RWPE1 (cell line): ENCODE measurements around the gene SAMD11.
"Not testable (repeated sequence)": the region's sequence is repeated elsewhere in the genome, so short reads cannot be mapped to it uniquely, and the experiment has no call there.

Experiments used
- CTCF ChIA-PET: fragments of 350-600 bp; sonication (Branson Sonifier 250); formaldehyde crosslinking; extraction: SDS; loops from one replicate; lab custom pipeline; 2021; lab: Yijun Ruan, JAX
- POLR2A ChIA-PET: fragments of 400-600 bp; formaldehyde crosslinking; extraction: SDS; loops from one replicate; lab custom pipeline; 2020; ENCODE audit warnings: antibody characterized with exemption; ENCODE audit not compliant: low non-redundant PET; lab: Yijun Ruan, JAX
- DNase-seq: peaks from one replicate; pipeline ENCODE4 v3.0.0; 2012; ENCODE audit warnings: low spot score
- H3K27ac ChIP-seq: fragments of 450-650 bp; 2 replicates; pipeline ENCODE4 v1.5.1; 2017
- CTCF ChIP-seq: fragments of 450-650 bp; conservative IDR thresholded peaks from 2 replicates; pipeline ENCODE4 v1.5.1; 2017; ENCODE audit warnings: low read depth, mild to moderate bottlenecking

The SAMD11 gene

GRCh38 chr1:942411-942821 is 18.7 kb downstream of the SAMD11 start:
- ChIA-PET CTCF (interaction anchor here (5.4 kb wide), 1 partner anchor 37 kb away, joined by 27 read pairs; no protein-coding TSS in a partner anchor), POLR2A (interaction anchor here (0.6 kb wide), 1 partner anchor 1000 kb away, joined by 3 read pairs; no protein-coding TSS in a partner anchor)
- DNase-seq: no peak
- TF ChIP-seq CTCF: no peak
- no peak overlapping the region for H3K27ac ChIP-seq

- ChIA-PET CTCF (interaction anchor here (5.4 kb wide), 1 partner anchor 37 kb away, joined by 27 read pairs; no protein-coding TSS in a partner anchor), POLR2A (interaction anchor here (0.6 kb wide), 2 partner anchors 36 to 1000 kb away, joined by 3 read pairs; no protein-coding TSS in a partner anchor)
- no peak for TF ChIP-seq CTCF
- DNase-seq: no peak
- H3K27ac ChIP-seq: no peak overlapping the region
Observed at GRCh38 chr1:942864-943533, 19.3 kb downstream of the SAMD11 start.

- CTCF ChIA-PET: interaction anchor here (5.4 kb wide), 1 partner anchor 38 kb away, joined by 27 read pairs; no protein-coding TSS in a partner anchor
- no peak for TF ChIP-seq CTCF
- H3K27ac ChIP-seq: peak overlapping the region; percentile 25; the same call in 1 of the 2 replicates
- POLR2A ChIA-PET: interaction anchor here (0.6 kb wide), 1 partner anchor 36 kb away, joined by 3 read pairs; no protein-coding TSS in a partner anchor
- DNase-seq: no peak
Observed at GRCh38 chr1:943545-944340, 20.0 kb downstream of the SAMD11 start.

- no peak for TF ChIP-seq CTCF
- CTCF ChIA-PET: interaction anchor here (5.4 kb wide), 1 partner anchor 39 kb away, joined by 27 read pairs; no protein-coding TSS in a partner anchor
- no peak for DNase-seq
- peak overlapping the region; percentile 25 for H3K27ac ChIP-seq
- POLR2A ChIA-PET: no interaction called here
Observed at GRCh38 chr1:944341-945325, 20.9 kb downstream of the SAMD11 start.

- POLR2A ChIA-PET: no interaction called here
- H3K27ac ChIP-seq: peak overlapping the region; percentile 25
- DNase-seq: no peak
- CTCF ChIA-PET: no interaction called here
- no peak for TF ChIP-seq CTCF
Observed at GRCh38 chr1:945688-946556, 22.2 kb downstream of the SAMD11 start.

GRCh38 chr1:946811-947210 is 23.1 kb downstream of the SAMD11 start:
- H3K27ac ChIP-seq, CTCF ChIA-PET, POLR2A ChIA-PET, DNase-seq: not testable (repeated sequence)
